Measurements from ENCODE around the gene SIGLEC15. TPM values are rescaled to one million over a fixed set of nuclear protein-coding genes. Genes with fewer than 3 reads are reported as not detected.

The SIGLEC15 gene
- total RNA-seq, 2 donors from 2014 or later = not detected

- TF ChIP-seq, protein P1, sequence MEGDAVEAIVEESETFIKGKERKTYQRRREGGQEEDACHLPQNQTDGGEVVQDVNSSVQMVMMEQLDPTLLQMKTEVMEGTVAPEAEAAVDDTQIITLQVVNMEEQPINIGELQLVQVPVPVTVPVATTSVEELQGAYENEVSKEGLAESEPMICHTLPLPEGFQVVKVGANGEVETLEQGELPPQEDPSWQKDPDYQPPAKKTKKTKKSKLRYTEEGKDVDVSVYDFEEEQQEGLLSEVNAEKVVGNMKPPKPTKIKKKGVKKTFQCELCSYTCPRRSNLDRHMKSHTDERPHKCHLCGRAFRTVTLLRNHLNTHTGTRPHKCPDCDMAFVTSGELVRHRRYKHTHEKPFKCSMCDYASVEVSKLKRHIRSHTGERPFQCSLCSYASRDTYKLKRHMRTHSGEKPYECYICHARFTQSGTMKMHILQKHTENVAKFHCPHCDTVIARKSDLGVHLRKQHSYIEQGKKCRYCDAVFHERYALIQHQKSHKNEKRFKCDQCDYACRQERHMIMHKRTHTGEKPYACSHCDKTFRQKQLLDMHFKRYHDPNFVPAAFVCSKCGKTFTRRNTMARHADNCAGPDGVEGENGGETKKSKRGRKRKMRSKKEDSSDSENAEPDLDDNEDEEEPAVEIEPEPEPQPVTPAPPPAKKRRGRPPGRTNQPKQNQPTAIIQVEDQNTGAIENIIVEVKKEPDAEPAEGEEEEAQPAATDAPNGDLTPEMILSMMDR (IDR thresholded peaks at IDR 0.05) = no peak
- Histone ChIP-seq H3K9me3 (no peaks in the 10 kb centered on the region), H3K4me3 (no peak overlapping the region), H3K4me1 (no peaks in the 10 kb centered on the region), H3K36me3 (no peaks in the 10 kb centered on the region), H3K27ac (no peak overlapping the region), H3K9ac (ENCODE audit: low read depth in 2 of 2, low read length in 2 of 2) (no peak overlapping the region), H3K27me3 (no peaks in the 10 kb centered on the region)
- intact Hi-C loops (cut with DNase I) = no loop called here
- no peak for DNase-seq
Observed at GRCh38 chr18:45870419-45870818, 44.9 kb downstream of the SIGLEC15 start.

DNA sequence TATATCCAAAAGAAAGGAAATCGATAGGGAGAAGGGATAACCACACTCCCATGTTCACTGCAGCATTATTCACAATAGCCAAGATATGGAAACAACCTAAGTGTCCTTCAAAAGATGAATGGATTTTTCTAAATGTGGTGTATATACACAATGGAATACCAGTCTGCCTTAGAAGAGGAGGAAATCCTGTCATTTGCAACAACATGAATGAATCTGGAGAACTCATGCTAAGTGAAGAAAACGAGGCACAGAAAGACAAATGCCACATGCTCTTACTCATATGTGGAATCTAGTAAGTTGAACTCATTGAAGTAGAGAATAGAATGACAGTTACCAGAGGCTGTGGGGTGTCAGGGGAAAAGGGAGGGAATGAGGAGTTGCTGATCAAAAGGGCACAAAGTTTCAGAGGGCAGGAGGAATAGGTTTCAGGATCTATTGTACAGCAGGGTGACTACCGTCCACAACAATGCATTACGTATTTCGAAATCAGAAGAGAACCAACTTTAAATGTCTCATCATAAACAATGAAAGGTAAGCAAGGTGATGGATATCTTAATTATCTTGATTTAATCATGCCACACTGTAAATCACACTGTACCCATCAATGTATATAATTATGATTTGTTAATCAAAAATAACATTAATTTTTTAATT, 46.1 kb downstream of the SIGLEC15 start:
- TF ChIP-seq, protein P1 (IDR thresholded peaks at IDR 0.05) = no peak
- no peak overlapping the region for H3K9ac ChIP-seq (ENCODE audit: low read depth in 2 of 2, low read length in 2 of 2)
- H3K27me3 ChIP-seq = no peaks in the 10 kb centered on the region
- no peaks in the 10 kb centered on the region for H3K4me1 ChIP-seq
- H3K9me3 ChIP-seq = no peaks in the 10 kb centered on the region
- intact Hi-C loops (cut with DNase I) = no loop called here
- no peaks in the 10 kb centered on the region for H3K36me3 ChIP-seq
- DNase-seq = no peak
- no peak overlapping the region for H3K27ac ChIP-seq
- no peak overlapping the region for H3K4me3 ChIP-seq

- Histone ChIP-seq H3K27ac (no peak overlapping the region), H3K9me3 (no peaks in the 10 kb centered on the region), H3K4me1 (no peaks in the 10 kb centered on the region), H3K36me3 (no peaks in the 10 kb centered on the region), H3K4me3 (no peak overlapping the region), H3K27me3 (no peaks in the 10 kb centered on the region), H3K9ac (ENCODE audit: low read depth in 2 of 2, low read length in 2 of 2) (no peak overlapping the region)
- no peak for DNase-seq
- intact Hi-C loops (cut with DNase I) = no loop called here
- TF ChIP-seq, protein P1 (IDR thresholded peaks at IDR 0.05) = no peak
Observed at GRCh38 chr18:45874491-45875184, 49.2 kb downstream of the SIGLEC15 start.

DNA sequence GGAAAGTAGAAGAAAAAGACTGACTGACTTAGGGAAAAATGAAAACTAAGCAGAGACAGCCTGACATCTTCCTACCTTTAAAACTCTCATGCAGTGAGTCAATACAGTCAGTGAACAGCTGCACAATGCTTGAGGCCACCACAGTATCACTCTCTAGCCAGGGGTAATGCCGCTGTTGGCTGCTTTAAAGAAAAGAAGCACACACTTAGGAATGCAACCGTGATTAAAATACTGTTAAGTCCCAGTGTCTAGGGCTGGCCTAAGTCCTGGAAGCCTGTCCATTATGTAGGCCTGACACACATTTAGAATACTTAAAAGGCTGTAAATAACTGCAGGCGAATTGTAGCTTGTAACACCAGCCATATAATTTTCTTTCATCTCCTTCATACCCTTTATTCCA, 50.7 kb downstream of the SIGLEC15 start:
- Histone ChIP-seq H3K9ac (ENCODE audit: low read depth in 2 of 2, low read length in 2 of 2) (no peak overlapping the region), H3K4me3 (no peak overlapping the region), H3K36me3 (no peaks in the 10 kb centered on the region), H3K27ac (no peak overlapping the region), H3K9me3 (no peaks in the 10 kb centered on the region), H3K4me1 (no peaks in the 10 kb centered on the region), H3K27me3 (no peaks in the 10 kb centered on the region)
- no peak for DNase-seq
- intact Hi-C loops (cut with DNase I) = no loop called here
- TF ChIP-seq, protein P1 (IDR thresholded peaks at IDR 0.05) = no peak

DNA sequence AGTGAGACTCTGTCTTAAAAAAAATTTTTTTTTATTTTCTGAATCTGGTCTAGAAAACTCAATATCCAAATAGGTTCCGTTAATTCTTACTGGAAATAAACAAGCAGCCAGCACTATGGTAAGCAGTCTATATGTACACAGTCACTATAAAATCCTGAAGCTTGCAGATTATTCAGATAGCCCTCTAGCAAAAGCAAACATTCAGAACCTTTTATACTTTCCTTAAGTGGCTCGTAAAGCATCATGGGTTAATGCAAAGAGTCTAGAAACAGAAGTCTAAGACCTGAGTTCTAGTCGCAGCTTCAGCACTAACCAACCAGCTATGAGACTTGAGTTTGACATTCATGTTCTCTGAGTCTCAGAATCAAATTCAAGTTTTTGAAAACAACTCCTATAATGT, 51.9 kb downstream of the SIGLEC15 start:
- Histone ChIP-seq H3K36me3 (no peaks in the 10 kb centered on the region), H3K9ac (ENCODE audit: low read depth in 2 of 2, low read length in 2 of 2) (no peak overlapping the region), H3K9me3 (no peaks in the 10 kb centered on the region), H3K4me3 (no peak overlapping the region), H3K4me1 (no peaks in the 10 kb centered on the region), H3K27me3 (no peaks in the 10 kb centered on the region), H3K27ac (no peak overlapping the region)
- intact Hi-C loops (cut with DNase I) = no loop called here
- no peak for DNase-seq
- TF ChIP-seq, protein P1 (IDR thresholded peaks at IDR 0.05) = no peak
